GM12878 (cell line): ENCODE results near the gene ING1. TPM values are rescaled to one million over a fixed set of nuclear protein-coding genes. Genes with fewer than 3 reads are reported as not detected.

Experiments used
- ATAC-seq: fragments of 200-7000 bp; cut with Tn5 transposase; 3 replicates; pipeline ENCODE4 v1.9.1; 2020; ENCODE audit warnings: mild to moderate bottlenecking, moderate library complexity
- BruUV-seq: library from RNA; stranded (reverse); fragments of 400-500 nt; replicated peaks from 2 replicates; lab custom pipeline; 2021; lab: Mats Ljungman, UMichigan
- CTCF ChIA-PET: fragments of 300-600 bp; sonication (Branson Sonifier 250); formaldehyde crosslinking; extraction: SDS; loops from one replicate; lab custom pipeline; 2021; ENCODE audit warnings: inconsistent platforms; lab: Yijun Ruan, JAX
- POLR2A ChIA-PET: fragments of 350-600 bp; formaldehyde crosslinking; extraction: SDS; loops from one replicate; lab custom pipeline; 2021; ENCODE audit warnings: inconsistent platforms; lab: Charles Lee
- RAD21 ChIA-PET: fragments of 300-600 bp; sonication (Branson Sonifier 250); formaldehyde crosslinking; loops from one replicate; lab custom pipeline; 2023; ENCODE audit warnings: antibody characterized with exemption; ENCODE audit not compliant: unreplicated experiment; lab: Charles Lee
- SMC1A ChIA-PET: fragments of 300-600 bp; sonication (Branson Sonifier 250); formaldehyde crosslinking; loops from one replicate; lab custom pipeline; 2023; ENCODE audit not compliant: unreplicated experiment, uncharacterized antibody; lab: Charles Lee
- DNase-seq: peaks from one replicate; pipeline ENCODE4 v3.0.0-alpha.2; 2011; ENCODE audit warnings: low read depth, low spot score
- FAIRE-seq: peaks from 3 replicates; lab custom pipeline; 2011; peaks lifted over from hg19 to GRCh38; lab: Jason Lieb, UNC
- H2AFZ ChIP-seq: 2 replicates; pipeline ENCODE4 v1.6.0; 2011; ENCODE audit warnings: low read depth, low read length, control low read depth; ENCODE audit not compliant: control insufficient read depth
- H3K27ac ChIP-seq: 2 replicates; pipeline ENCODE4 v1.5.1; 2011; ENCODE audit warnings: control low read depth; ENCODE audit not compliant: control insufficient read depth, insufficient read depth
- H3K27me3 ChIP-seq, 2 experiments: replicated peaks in 1 of 2; 2 replicates each; pipeline versions ENCODE4 v1.6.0 to v1.6.1; 2011; ENCODE audit warnings: low read length in 1 of 2; ENCODE audit not compliant: control insufficient read depth in 2 of 2, insufficient read depth in 2 of 2
- H3K36me3 ChIP-seq, 2 experiments: 2 replicates each; pipeline ENCODE4 v1.5.1; 2011; ENCODE audit warnings: low read length in 1 of 2; ENCODE audit not compliant: control insufficient read depth in 2 of 2, insufficient read depth in 2 of 2
- H3K4me1 ChIP-seq: 2 replicates; pipeline ENCODE4 v1.6.1; 2011; ENCODE audit warnings: mild to moderate bottlenecking, low read length, moderate library complexity, mixed read lengths; ENCODE audit not compliant: control insufficient read depth, insufficient read depth
- H3K4me2 ChIP-seq: 2 replicates; pipeline ENCODE4 v1.6.0; 2011; ENCODE audit warnings: control low read depth; ENCODE audit not compliant: control insufficient read depth, insufficient read depth
- H3K4me3 ChIP-seq: fragments of 200-600 bp; sonication (generic); 2 replicates; pipeline ENCODE4 v1.5.1; 2016
- H3K79me2 ChIP-seq: 2 replicates; pipeline ENCODE4 v1.6.0; 2011; ENCODE audit warnings: low read length; ENCODE audit not compliant: control insufficient read depth, insufficient read depth
- H3K9ac ChIP-seq: 2 replicates; pipeline ENCODE4 v1.8.0; 2011; ENCODE audit warnings: low read length, control low read depth, mixed read lengths; ENCODE audit not compliant: control insufficient read depth, insufficient read depth
- H3K9me3 ChIP-seq: replicated peaks from 3 replicates; pipeline ENCODE4 v1.5.1; 2011; ENCODE audit warnings: mild to moderate bottlenecking, low read length; ENCODE audit not compliant: control insufficient read depth, insufficient read depth
- H4K20me1 ChIP-seq: 2 replicates; pipeline ENCODE4 v1.6.0; 2011; ENCODE audit not compliant: control insufficient read depth, insufficient read depth
- CEBPB ChIP-seq, 2 experiments: fragments of 150-350 bp in 1 of 2; IDR thresholded peaks; 2 replicates each; pipeline ENCODE4 v1.6.1; 2012 to 2014; ENCODE audit warnings: low read depth in 2 of 2, low read length in 2 of 2, borderline replicate concordance in 1 of 2, inconsistent platforms in 1 of 2
- CHD1 ChIP-seq: IDR thresholded peaks from 2 replicates; pipeline ENCODE4 v1.6.1; 2012; ENCODE audit warnings: low read depth, low read length, improper control_type of control experiment
- ETV6 ChIP-seq, 2 experiments: fragments of 450-650 bp in 1 of 2; IDR thresholded peaks in 1 of 2; conservative IDR thresholded peaks in 1 of 2; 2 replicates each; pipeline ENCODE4 v1.6.1; 2014; ENCODE audit warnings: antibody characterized with exemption in 1 of 2, borderline replicate concordance in 1 of 2, low read depth in 1 of 2, mild to moderate bottlenecking in 1 of 2, moderate library complexity in 1 of 2
- KLF5 ChIP-seq: fragments of 450-650 bp; IDR thresholded peaks from 2 replicates; pipeline ENCODE4 v1.6.1; 2014; ENCODE audit warnings: mild to moderate bottlenecking; ENCODE audit not compliant: partially characterized antibody
- MYB ChIP-seq: fragments of 150-350 bp; IDR thresholded peaks from 2 replicates; pipeline ENCODE4 v1.6.1; 2014; ENCODE audit warnings: mild to moderate bottlenecking, low read depth, low read length, borderline replicate concordance
- POLR2AphosphoS2 ChIP-seq: IDR thresholded peaks from 2 replicates; pipeline ENCODE4 v1.6.1; 2011; ENCODE audit warnings: low read depth, mild to moderate bottlenecking, low read length, improper control_type of control experiment, moderate library complexity
- POLR2AphosphoS5 ChIP-seq: IDR thresholded peaks from 2 replicates; pipeline ENCODE4 v1.6.1; 2011; ENCODE audit warnings: mild to moderate bottlenecking, low read length, inconsistent platforms
- RAD21 ChIP-seq: IDR thresholded peaks from 2 replicates; pipeline ENCODE4 v1.6.1; 2011; ENCODE audit warnings: mild to moderate bottlenecking, low read depth, low read length, moderate library complexity; ENCODE audit not compliant: insufficient read depth
- SREBF1 ChIP-seq: IDR thresholded peaks from 2 replicates; pipeline ENCODE4 v1.6.1; 2012; ENCODE audit warnings: mild to moderate bottlenecking, low read length
- TAF1 ChIP-seq: IDR thresholded peaks from 2 replicates; pipeline ENCODE4 v1.6.1; 2011; ENCODE audit warnings: mild to moderate bottlenecking, low read depth, low read length, borderline replicate concordance
- WGBS: methylation state at CpG from one replicate; pipeline ENCODE4 v1.1.6; 2016; ENCODE audit warnings: low lambda C conversion rate; ENCODE audit not compliant: insufficient replicate concordance, insufficient coverage; ENCODE audit errors: missing lambda C conversion rate; 5-methylcytosine and 5-hydroxymethylcytosine counted together
- in situ Hi-C: fragments of 300-500 bp; cut with MboI; formaldehyde crosslinking; loops from 9 replicates; pipeline ENCODE4 v1.14.3; 2018; ENCODE audit warnings: mixed read lengths
- intact Hi-C: fragments of 100-400 bp; cut with micrococcal nuclease; formaldehyde crosslinking; loops from one replicate; pipeline ENCODE4 v1.14.2; 2022; ENCODE audit not compliant: unreplicated experiment
- polyA plus RNA-seq, 11 experiments: library from polyadenylated mRNA; depleted of rRNA in 4 of 11; unstranded in 6 of 11; stranded (reverse) in 5 of 11; fragments of >200 nt; fragmentation: Nextera tagmentation in 4 of 11; fragmentation: Illumina TruSeq in 1 of 11; extraction: Ambion mirVana in 4 of 11; extraction: Trizol in 1 of 11; gene quantifications; 1 replicate in 1 of 11; 2 replicates in 10 of 11; pipeline versions ENCODE4 v1.2.1 to v1.2.3, GENCODE V29; 2011 to 2016; ENCODE audit warnings: inconsistent platforms in 2 of 11, missing spikeins in 2 of 11, low read depth in 1 of 11
- total RNA-seq, 4 experiments: library from RNA; depleted of rRNA in 3 of 4; stranded (reverse); fragments of >200 nt in 3 of 4; fragmentation: Illumina TruSeq in 1 of 4; extraction: Trizol in 1 of 4; gene quantifications; 2 replicates each; pipeline versions ENCODE4 v1.2.1 to v1.2.3, GENCODE V29; 2013 to 2021
- TF ChIP-seq, protein P1 (sequence below): fragments of 450-650 bp; conservative IDR thresholded peaks from 2 replicates; pipeline ENCODE4 v1.6.1; 2017; ENCODE audit warnings: mild to moderate bottlenecking, moderate library complexity
- TF ChIP-seq, protein P2 (sequence below): IDR thresholded peaks from 2 replicates; pipeline ENCODE4 v1.6.1; 2011; ENCODE audit warnings: borderline replicate concordance, low read depth, mild to moderate bottlenecking, moderate library complexity, low read length; ENCODE audit not compliant: insufficient read depth, poor library complexity, severe bottlenecking
- TF ChIP-seq, protein P3 (sequence below): IDR thresholded peaks from 2 replicates; pipeline ENCODE4 v1.6.1; 2011; ENCODE audit warnings: low read depth, low read length, improper control_type of control experiment, borderline replicate concordance
- TF ChIP-seq, protein P4 (sequence below), 3 experiments: IDR thresholded peaks in 2 of 3; conservative IDR thresholded peaks in 1 of 3; 2 replicates each; pipeline ENCODE4 v1.5.1; 2011; ENCODE audit warnings: low read depth in 3 of 3, low read length in 3 of 3, mild to moderate bottlenecking in 3 of 3, control low read depth in 2 of 3, moderate library complexity in 2 of 3, inconsistent platforms in 1 of 3, mixed read lengths in 1 of 3; ENCODE audit not compliant: control insufficient read depth in 2 of 3, insufficient read depth in 1 of 3; ENCODE audit errors: extremely low read depth in 1 of 3

ING1 gene
- total and polyA plus RNA-seq, 10 of the 15 experiments (the other 5 are each of a cell fraction or from before 2014, with no cell fraction given), result 1.3 to 20.4 (median 13.1) TPM

DNA sequence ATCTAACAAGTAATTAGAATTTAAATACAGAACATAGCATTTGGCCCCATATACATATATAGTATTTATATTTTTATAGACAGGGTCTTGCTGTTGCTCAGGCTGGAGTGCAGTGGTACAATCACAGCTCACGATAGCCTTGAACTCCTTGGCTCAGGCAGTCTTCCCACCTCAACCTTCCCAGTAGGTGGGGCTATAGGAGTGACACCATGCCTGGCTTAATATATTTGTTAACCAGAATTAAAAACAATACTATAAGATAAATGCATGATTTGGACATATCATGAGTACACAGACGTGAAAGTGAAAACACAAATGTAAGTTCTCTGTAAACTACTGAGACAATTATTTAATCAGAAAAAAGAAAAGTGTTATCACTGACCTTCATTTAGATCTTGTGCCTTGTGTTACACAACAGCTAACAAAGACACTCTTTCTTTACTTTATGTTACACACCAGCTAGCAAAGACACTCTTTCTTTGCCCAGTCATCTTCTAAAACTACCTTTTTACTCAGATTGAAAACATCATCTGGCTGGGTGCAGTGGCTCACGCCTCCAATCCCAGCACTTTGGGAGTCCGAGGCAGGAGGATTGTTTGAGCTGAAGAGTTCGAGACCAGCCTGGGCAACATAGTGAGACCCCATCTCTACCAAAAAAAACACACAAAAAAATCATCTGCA lies 30.2 kb upstream of the ING1 start:
- TF ChIP-seq ETV6 (conservative IDR thresholded peaks at IDR 0.05 in 1 of 2, IDR thresholded peaks at IDR 0.05 in 1 of 2; ENCODE audit: borderline replicate concordance in 1 of 2, low read depth in 1 of 2) (no peak), SREBF1 (no peak), POLR2AphosphoS5 (no peak), MYB (no peak), RAD21 (peak; percentile 39; the same call in 1 of the 2 replicates), CEBPB (IDR thresholded peaks at IDR 0.05; ENCODE audit: borderline replicate concordance in 1 of 2, low read depth in 2 of 2, low read length in 2 of 2) (no peak), KLF5 (no peak), TAF1 (no peak), POLR2AphosphoS2 (no peak), CHD1 (no peak)
- TF ChIP-seq, protein P1, sequence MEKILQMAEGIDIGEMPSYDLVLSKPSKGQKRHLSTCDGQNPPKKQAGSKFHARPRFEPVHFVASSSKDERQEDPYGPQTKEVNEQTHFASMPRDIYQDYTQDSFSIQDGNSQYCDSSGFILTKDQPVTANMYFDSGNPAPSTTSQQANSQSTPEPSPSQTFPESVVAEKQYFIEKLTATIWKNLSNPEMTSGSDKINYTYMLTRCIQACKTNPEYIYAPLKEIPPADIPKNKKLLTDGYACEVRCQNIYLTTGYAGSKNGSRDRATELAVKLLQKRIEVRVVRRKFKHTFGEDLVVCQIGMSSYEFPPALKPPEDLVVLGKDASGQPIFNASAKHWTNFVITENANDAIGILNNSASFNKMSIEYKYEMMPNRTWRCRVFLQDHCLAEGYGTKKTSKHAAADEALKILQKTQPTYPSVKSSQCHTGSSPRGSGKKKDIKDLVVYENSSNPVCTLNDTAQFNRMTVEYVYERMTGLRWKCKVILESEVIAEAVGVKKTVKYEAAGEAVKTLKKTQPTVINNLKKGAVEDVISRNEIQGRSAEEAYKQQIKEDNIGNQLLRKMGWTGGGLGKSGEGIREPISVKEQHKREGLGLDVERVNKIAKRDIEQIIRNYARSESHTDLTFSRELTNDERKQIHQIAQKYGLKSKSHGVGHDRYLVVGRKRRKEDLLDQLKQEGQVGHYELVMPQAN, result no peak
- TF ChIP-seq, protein P2, sequence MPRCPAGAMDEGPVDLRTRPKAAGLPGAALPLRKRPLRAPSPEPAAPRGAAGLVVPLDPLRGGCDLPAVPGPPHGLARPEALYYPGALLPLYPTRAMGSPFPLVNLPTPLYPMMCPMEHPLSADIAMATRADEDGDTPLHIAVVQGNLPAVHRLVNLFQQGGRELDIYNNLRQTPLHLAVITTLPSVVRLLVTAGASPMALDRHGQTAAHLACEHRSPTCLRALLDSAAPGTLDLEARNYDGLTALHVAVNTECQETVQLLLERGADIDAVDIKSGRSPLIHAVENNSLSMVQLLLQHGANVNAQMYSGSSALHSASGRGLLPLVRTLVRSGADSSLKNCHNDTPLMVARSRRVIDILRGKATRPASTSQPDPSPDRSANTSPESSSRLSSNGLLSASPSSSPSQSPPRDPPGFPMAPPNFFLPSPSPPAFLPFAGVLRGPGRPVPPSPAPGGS, result no peak
- TF ChIP-seq, protein P3, sequence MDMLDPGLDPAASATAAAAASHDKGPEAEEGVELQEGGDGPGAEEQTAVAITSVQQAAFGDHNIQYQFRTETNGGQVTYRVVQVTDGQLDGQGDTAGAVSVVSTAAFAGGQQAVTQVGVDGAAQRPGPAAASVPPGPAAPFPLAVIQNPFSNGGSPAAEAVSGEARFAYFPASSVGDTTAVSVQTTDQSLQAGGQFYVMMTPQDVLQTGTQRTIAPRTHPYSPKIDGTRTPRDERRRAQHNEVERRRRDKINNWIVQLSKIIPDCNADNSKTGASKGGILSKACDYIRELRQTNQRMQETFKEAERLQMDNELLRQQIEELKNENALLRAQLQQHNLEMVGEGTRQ, result no peak
- TF ChIP-seq, protein P4, sequence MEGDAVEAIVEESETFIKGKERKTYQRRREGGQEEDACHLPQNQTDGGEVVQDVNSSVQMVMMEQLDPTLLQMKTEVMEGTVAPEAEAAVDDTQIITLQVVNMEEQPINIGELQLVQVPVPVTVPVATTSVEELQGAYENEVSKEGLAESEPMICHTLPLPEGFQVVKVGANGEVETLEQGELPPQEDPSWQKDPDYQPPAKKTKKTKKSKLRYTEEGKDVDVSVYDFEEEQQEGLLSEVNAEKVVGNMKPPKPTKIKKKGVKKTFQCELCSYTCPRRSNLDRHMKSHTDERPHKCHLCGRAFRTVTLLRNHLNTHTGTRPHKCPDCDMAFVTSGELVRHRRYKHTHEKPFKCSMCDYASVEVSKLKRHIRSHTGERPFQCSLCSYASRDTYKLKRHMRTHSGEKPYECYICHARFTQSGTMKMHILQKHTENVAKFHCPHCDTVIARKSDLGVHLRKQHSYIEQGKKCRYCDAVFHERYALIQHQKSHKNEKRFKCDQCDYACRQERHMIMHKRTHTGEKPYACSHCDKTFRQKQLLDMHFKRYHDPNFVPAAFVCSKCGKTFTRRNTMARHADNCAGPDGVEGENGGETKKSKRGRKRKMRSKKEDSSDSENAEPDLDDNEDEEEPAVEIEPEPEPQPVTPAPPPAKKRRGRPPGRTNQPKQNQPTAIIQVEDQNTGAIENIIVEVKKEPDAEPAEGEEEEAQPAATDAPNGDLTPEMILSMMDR (IDR thresholded peaks at IDR 0.05 in 2 of 3, conservative IDR thresholded peaks at IDR 0.05 in 1 of 3; ENCODE audit: control insufficient read depth in 2 of 3, extremely low read depth in 1 of 3, insufficient read depth in 1 of 3, low read depth in 3 of 3, low read length in 3 of 3), result peak; percentile 28 to 36 (median 30); a peak in 4 of 6 replicates
- Histone ChIP-seq H3K27me3 (no peaks in the 10 kb centered on the region), H3K9me3 (no peaks in the 10 kb centered on the region), H3K36me3 (peaks cover 14 to 22% of the 10 kb centered on the region in 2 experiments; a peak in 3 of 4 replicates), H3K9ac (no peak overlapping the region), H3K4me1 (no peaks in the 10 kb centered on the region), H3K79me2 (no peaks in the 10 kb centered on the region), H3K27ac (no peak overlapping the region), H3K4me3 (no peak overlapping the region), H3K4me2 (no peak overlapping the region), H2AFZ (no peak overlapping the region), H4K20me1 (no peaks in the 10 kb centered on the region)
- BruUV-seq, result no TSS peak
- ChIA-PET CTCF (interaction anchor here (0.9 to 3.2 kb wide), 7 partner anchors 31 to 137 kb away, joined by 3 to 17 read pairs (median 3); no protein-coding TSS in a partner anchor), SMC1A (interaction anchor here (0.9 to 2.1 kb wide), 4 partner anchors 15 to 135 kb away, joined by 3 to 9 read pairs (median 4); no protein-coding TSS in a partner anchor), POLR2A (interaction anchor here (0.7 to 0.9 kb wide), 2 partner anchors 28 to 32 kb away, joined by 3 read pairs; no protein-coding TSS in a partner anchor), RAD21 (interaction anchor here (0.6 to 1.4 kb wide), 4 partner anchors 32 to 215 kb away, joined by 3 to 4 read pairs (median 3); no protein-coding TSS in a partner anchor)
- FAIRE-seq, result peak; percentile 18
- in situ Hi-C loops (no loop called here), intact Hi-C loops (no loop called here)
- peak; percentile 48; the same call in 2 of the 3 replicates for ATAC-seq
- DNase-seq, result no peak
- WGBS, result 86% methylated on average over 5 of the region's 5 CpGs
